GM18505 (cell line): Measurements from ENCODE around the gene GLCCI1.

Experiments
- ATAC-seq: cut with Tn5 transposase; IDR thresholded peaks from one replicate; pipeline ENCODE4 v1.9.1; 2021; ENCODE audit not compliant: unreplicated experiment
- POLR2A ChIP-seq: IDR thresholded peaks from 4 replicates; pipeline ENCODE4 v1.6.1; 2011; ENCODE audit warnings: borderline replicate concordance; ENCODE audit not compliant: insufficient read depth, insufficient read length; ENCODE audit errors: extremely low read depth

Gene GLCCI1

DNA sequence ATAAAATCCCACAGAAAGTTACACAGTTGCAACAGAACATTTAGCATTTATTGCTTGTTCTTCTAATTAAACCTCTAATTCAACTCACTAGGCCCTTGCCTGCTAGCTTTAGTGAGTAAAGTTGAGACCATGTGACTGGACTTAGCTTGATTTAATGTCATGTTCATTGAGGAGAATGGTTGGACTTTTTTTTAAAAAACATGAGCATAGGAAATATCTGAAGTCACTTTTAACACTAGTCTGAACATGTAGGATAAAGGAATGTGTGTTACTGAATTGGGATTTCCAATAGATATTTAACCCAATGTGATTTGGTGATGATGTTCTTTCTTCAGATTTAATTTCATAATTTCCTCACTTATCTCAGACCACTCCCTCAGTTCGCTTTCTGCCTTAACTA, 24.6 kb upstream of the GLCCI1 start:
- ATAC-seq, result no peak
- no peak for TF ChIP-seq POLR2A

DNA sequence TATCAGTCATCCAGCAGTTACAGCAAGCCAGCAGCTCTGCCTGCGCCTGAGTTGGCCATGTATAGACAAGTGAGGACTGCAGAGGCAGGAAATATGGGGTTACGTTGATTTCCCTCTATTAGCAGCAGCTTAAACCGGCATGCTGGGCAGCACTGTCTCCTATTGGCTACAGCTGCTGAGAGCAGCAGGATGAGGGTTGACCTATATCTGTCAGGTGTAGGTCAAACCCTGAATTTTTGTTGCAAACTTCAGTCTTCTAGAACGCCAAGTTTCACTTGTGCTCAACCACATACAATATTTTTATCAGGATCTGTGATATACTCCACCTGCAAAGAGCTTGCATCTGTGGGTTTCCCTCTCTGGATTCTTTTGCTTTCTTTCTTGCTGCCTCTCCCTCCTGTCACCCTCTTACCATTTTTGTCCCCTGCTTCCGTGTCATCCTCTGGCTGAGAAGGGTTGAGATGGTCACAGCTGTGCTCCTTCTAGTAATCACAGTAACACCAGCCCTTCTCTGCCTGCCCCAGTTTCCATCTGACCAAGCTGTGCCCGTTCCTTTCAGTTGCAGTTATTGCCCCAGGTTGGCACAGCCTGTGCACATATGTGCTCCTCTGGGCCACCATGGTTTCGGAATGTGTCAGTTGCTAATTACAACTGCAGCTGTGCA, 23.8 kb upstream of the GLCCI1 start:
- ATAC-seq, result peak; percentile 93
- no peak for TF ChIP-seq POLR2A

- TF ChIP-seq POLR2A, result no peak
- ATAC-seq, result no peak
Observed at GRCh38 chr7:7946486-7946885, 22.1 kb upstream of the GLCCI1 start.

DNA sequence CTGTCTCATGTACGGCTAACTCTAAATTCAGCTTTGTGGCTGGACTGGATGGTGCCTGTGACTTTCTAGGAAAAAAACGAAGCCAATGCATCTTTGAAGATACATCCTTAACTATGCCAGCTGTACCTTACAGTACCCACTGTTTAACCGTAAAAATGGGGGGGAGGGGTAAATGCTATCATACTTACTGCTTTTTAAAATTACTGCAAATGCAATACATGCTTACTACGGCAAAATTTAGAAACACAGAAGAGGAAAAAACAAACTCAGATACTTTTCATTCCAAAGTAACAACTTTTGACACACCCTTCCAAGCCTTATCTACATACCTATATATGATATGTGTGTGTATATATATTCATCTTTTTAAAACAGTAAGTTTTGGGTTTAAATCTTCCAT, 20.4 kb upstream of the GLCCI1 start:
- no peak for ATAC-seq
- no peak for TF ChIP-seq POLR2A

DNA sequence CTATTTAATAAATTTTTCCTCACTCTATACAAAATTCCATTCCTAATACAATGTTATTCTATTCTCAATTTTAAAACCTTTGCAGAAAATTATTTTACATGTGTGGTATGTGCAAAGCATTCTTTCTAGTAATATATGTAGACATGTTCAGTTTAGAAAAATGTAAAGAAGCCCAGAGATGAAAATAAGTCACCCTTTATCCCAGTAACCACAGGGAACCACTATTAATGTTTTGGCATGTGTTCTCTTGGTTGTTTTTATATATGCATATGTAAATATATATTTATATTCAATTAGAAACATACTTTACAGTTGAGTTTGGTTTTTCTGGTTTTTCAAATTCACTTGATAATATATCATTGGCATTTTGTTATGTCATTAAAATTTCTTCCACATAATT, 14.8 kb upstream of the GLCCI1 start:
- TF ChIP-seq POLR2A, result no peak
- no peak for ATAC-seq

GRCh38 chr7:7956531-7957128, 12.0 kb upstream of the GLCCI1 start:
- TF ChIP-seq POLR2A, result no peak
- ATAC-seq, result no peak

DNA sequence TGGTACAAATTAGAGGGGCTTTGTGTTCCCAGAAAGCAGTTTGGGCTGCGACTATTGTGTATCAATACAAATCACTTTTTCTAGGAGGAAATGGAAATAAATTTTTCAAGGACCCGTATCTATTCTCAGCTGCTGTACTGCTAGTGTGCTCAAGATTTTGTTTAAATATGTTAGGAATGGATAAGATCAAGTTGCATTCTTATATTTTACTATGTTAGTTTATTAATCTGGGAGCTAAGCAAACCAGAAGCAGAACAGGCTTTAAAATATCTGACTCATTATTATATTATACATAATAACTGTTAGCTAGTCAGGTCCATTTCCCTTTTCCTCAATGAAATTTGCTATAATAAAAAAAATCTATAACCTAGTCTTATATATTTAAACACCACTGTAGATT, 11.1 kb upstream of the GLCCI1 start:
- no peak for TF ChIP-seq POLR2A
- no peak for ATAC-seq

DNA sequence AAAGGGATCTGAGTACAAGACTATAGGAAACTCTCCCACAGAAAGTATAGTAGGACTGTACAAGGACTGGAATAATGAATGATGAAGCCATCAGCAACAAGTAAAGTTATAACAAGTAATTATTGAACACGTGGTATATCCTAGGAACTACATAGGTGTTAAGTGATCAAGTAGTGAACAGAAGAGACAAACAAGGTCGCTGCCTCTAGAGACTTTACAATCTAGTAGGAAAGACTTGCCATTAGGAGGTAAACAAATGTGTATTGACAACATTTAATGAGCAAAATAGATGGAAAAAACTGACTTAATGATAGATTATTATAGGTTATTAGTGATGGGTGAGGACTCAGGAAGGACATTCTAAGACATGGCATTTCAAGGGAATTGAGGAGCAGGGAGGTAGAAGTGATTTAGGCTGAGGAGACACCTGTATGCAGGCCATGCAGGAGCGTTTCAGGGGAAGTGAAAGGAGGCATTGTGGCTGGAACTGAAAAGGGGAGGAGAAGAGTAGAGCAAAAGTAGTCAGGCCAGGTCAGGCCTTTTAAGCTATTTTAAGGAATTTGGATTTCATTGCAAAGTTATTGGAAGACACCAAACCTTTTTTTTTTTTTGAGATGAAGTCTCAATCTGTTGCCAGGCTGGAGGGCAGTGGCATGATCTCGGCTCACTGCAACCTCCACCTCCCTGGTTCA, 8.5 kb upstream of the GLCCI1 start:
- ATAC-seq, result peak; percentile 83
- no peak for TF ChIP-seq POLR2A

DNA sequence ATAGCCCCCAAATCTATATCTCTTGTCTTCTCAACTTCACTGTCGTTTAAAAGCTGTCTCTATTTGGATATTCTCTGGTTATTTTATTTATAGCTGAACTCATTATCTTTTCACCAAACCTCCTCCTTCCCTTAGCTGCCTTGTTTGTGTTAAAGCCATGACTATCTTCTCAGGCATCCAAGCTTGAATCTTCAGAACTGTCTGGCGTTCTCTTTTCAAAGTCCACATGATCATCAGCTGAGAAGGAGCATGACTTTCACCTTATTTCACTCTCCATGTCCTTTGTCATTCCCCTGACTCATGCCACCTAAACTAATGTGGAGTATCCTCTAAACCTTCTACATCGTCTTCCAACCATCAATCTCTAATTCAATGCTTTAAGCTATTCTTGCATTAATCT, 5.7 kb upstream of the GLCCI1 start:
- no peak for TF ChIP-seq POLR2A
- ATAC-seq, result no peak

- TF ChIP-seq POLR2A, result no peak
- ATAC-seq, result no peak
Observed at GRCh38 chr7:7964250-7964649, 4.3 kb upstream of the GLCCI1 start.

DNA sequence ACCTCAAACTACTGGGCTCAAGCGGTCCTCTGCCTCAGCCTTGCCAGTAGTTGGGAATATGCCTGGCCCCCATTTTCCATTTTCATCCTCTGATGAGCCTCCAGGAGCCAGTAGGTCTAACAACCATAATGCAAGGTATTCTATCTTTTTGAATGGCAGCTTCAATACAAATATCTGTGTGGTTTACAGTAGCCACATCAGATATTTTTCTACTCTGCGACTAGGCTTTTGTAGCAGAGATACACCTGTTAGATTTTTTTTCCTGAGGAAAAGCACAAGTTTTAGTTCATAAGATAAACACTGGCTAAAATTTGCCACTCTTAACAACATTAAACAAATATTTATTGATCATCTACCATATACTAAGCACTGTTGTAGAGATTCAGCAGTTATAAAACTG, 3.9 kb upstream of the GLCCI1 start:
- no peak for TF ChIP-seq POLR2A
- no peak for ATAC-seq

DNA sequence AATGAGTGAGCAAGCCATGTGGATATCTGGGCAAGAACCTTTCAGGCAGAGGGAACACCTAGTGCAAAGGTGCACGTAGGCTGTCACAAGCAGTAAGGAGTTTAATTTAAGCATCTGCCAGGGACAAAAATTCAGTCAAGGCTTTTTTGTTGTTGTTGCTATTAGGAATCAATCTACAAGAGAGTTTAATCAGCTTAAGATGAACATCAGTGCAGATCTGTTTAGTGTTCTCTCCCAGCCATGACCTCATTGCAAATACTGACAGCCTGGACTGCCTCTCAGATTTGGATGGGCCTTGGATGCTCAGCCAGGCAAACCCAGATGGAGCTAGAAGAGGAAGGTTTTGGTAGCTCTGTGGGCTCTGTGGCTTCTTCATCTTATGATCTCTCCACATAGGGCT, 3.3 kb upstream of the GLCCI1 start:
- ATAC-seq, result no peak
- TF ChIP-seq POLR2A, result no peak

GRCh38 chr7:7966141-7966734, 2.4 kb upstream of the GLCCI1 start:
- TF ChIP-seq POLR2A, result no peak
- no peak for ATAC-seq
